HEK293 (cell line): Measurements from ENCODE around the gene GALNTL6.

Experiments used
- CTCF ChIA-PET: fragments of 350-600 bp; formaldehyde crosslinking; extraction: SDS; loops from one replicate; lab custom pipeline; 2021; ENCODE audit warnings: antibody characterized with exemption; lab: Yijun Ruan, JAX
- POLR2A ChIA-PET: fragments of 300-600 bp; formaldehyde crosslinking; extraction: SDS; loops from one replicate; lab custom pipeline; 2020; ENCODE audit warnings: antibody characterized with exemption, inconsistent platforms; lab: Yijun Ruan, JAX
- H3K27ac ChIP-seq: fragments of 200-500 bp; sonication (Bioruptor generic); 2 replicates; pipeline ENCODE4 v1.5.1; 2014; ENCODE audit warnings: low read depth, low read length, control low read depth, inconsistent platforms; ENCODE audit errors: extremely low read depth
- H3K36me3 ChIP-seq, 2 experiments: fragments of 200-500 bp in 1 of 2; sonication (Bioruptor generic) in 1 of 2; 1 replicate in 1 of 2; 2 replicates in 1 of 2; pipeline ENCODE4 v1.5.1; 2014 to 2017; ENCODE audit warnings: inconsistent platforms in 2 of 2, low read length in 2 of 2; ENCODE audit not compliant: control insufficient read depth in 2 of 2, insufficient read depth in 1 of 2
- H3K4me1 ChIP-seq: fragments of 200-500 bp; sonication (Bioruptor generic); 2 replicates; pipeline ENCODE4 v1.5.1; 2014; ENCODE audit warnings: mild to moderate bottlenecking, low read length, inconsistent platforms; ENCODE audit not compliant: control insufficient read depth, insufficient read depth
- H3K4me3 ChIP-seq: 2 replicates; pipeline ENCODE4 v1.5.1; 2011; ENCODE audit warnings: low read depth, mild to moderate bottlenecking, control low read depth, low read length, moderate library complexity
- H3K9me3 ChIP-seq: fragments of 200-500 bp; sonication (Bioruptor generic); 2 replicates; pipeline ENCODE4 v1.5.1; 2014; ENCODE audit warnings: low read depth, low read length, inconsistent platforms; ENCODE audit not compliant: control insufficient read depth, insufficient read depth
- ATF2 ChIP-seq: fragments of 450-650 bp; formaldehyde crosslinking; IDR thresholded peaks from 2 replicates; pipeline ENCODE4 v1.5.1; 2016; ENCODE audit warnings: missing biosample characterization, missing genetic modification characterization, low read depth
- GLIS2 ChIP-seq: fragments of 450-650 bp; formaldehyde crosslinking; IDR thresholded peaks from 2 replicates; pipeline ENCODE4 v1.5.1; 2016; ENCODE audit warnings: missing biosample characterization, missing genetic modification characterization
- SCRT2 ChIP-seq: fragments of 450-650 bp; formaldehyde crosslinking; IDR thresholded peaks from 2 replicates; pipeline ENCODE4 v1.5.1; 2016; ENCODE audit warnings: missing biosample characterization, missing genetic modification characterization
- SP3 ChIP-seq: fragments of 450-650 bp; formaldehyde crosslinking; IDR thresholded peaks from 2 replicates; pipeline ENCODE4 v1.5.1; 2016; ENCODE audit warnings: missing biosample characterization, missing genetic modification characterization
- TCF7L2 ChIP-seq: IDR thresholded peaks from 2 replicates; pipeline ENCODE4 v1.6.1; 2011; ENCODE audit warnings: low read depth, mild to moderate bottlenecking, inconsistent platforms, low read length, moderate library complexity, borderline replicate concordance
- WT1 ChIP-seq: fragments of 450-650 bp; formaldehyde crosslinking; IDR thresholded peaks from 2 replicates; pipeline ENCODE4 v1.5.1; 2016; ENCODE audit warnings: missing biosample characterization, missing genetic modification characterization
- ZBTB21 ChIP-seq: fragments of 450-650 bp; formaldehyde crosslinking; IDR thresholded peaks from 2 replicates; pipeline ENCODE4 v1.5.1; 2017; ENCODE audit warnings: missing biosample characterization, missing genetic modification characterization
- ZBTB49 ChIP-seq: fragments of 450-650 bp; formaldehyde crosslinking; IDR thresholded peaks from 2 replicates; pipeline ENCODE4 v1.5.1; 2016; ENCODE audit warnings: missing biosample characterization, missing genetic modification characterization, low read depth
- ZBTB8A ChIP-seq: fragments of 450-650 bp; formaldehyde crosslinking; IDR thresholded peaks from 2 replicates; pipeline ENCODE4 v1.5.1; 2016; ENCODE audit warnings: missing biosample characterization, missing genetic modification characterization
- ZNF140 ChIP-seq: fragments of 450-650 bp; formaldehyde crosslinking; IDR thresholded peaks from 2 replicates; pipeline ENCODE4 v1.5.1; 2016; ENCODE audit warnings: missing biosample characterization, missing genetic modification characterization
- ZNF2 ChIP-seq: fragments of 450-650 bp; formaldehyde crosslinking; IDR thresholded peaks from 2 replicates; pipeline ENCODE4 v1.5.1; 2016; ENCODE audit warnings: missing biosample characterization, missing genetic modification characterization
- ZNF202 ChIP-seq: fragments of 450-650 bp; formaldehyde crosslinking; IDR thresholded peaks from 2 replicates; pipeline ENCODE4 v1.5.1; 2016; ENCODE audit warnings: missing biosample characterization, missing genetic modification characterization, borderline replicate concordance
- ZNF302 ChIP-seq: fragments of 450-650 bp; formaldehyde crosslinking; IDR thresholded peaks from 2 replicates; pipeline ENCODE4 v1.5.1; 2016; ENCODE audit warnings: missing biosample characterization, missing genetic modification characterization, low read depth
- ZNF350 ChIP-seq: fragments of 450-650 bp; formaldehyde crosslinking; IDR thresholded peaks from 2 replicates; pipeline ENCODE4 v1.5.0; 2017; ENCODE audit warnings: missing biosample characterization, mild to moderate bottlenecking, missing genetic modification characterization
- ZNF354C ChIP-seq: fragments of 450-650 bp; formaldehyde crosslinking; IDR thresholded peaks from 2 replicates; pipeline ENCODE4 v1.5.1; 2016; ENCODE audit warnings: missing biosample characterization, missing genetic modification characterization, low read depth, borderline replicate concordance
- ZNF423 ChIP-seq: fragments of 450-650 bp; formaldehyde crosslinking; IDR thresholded peaks from 2 replicates; pipeline ENCODE4 v1.5.1; 2016; ENCODE audit warnings: missing biosample characterization, missing genetic modification characterization
- ZNF544 ChIP-seq: fragments of 450-650 bp; formaldehyde crosslinking; IDR thresholded peaks from 2 replicates; pipeline ENCODE4 v1.5.0; 2017; ENCODE audit warnings: missing biosample characterization, missing genetic modification characterization
- ZNF558 ChIP-seq: fragments of 450-650 bp; formaldehyde crosslinking; IDR thresholded peaks from 2 replicates; pipeline ENCODE4 v1.5.1; 2016; ENCODE audit warnings: missing biosample characterization, missing genetic modification characterization
- ZNF639 ChIP-seq: fragments of 450-650 bp; formaldehyde crosslinking; IDR thresholded peaks from 2 replicates; pipeline ENCODE4 v1.5.1; 2016; ENCODE audit warnings: missing biosample characterization, missing genetic modification characterization
- ZNF692 ChIP-seq: fragments of 450-650 bp; formaldehyde crosslinking; IDR thresholded peaks from 2 replicates; pipeline ENCODE4 v1.5.1; 2016; ENCODE audit warnings: missing biosample characterization, missing genetic modification characterization
- ZNF776 ChIP-seq: fragments of 450-650 bp; formaldehyde crosslinking; IDR thresholded peaks from 2 replicates; pipeline ENCODE4 v1.5.0; 2017; ENCODE audit warnings: missing biosample characterization, missing genetic modification characterization, borderline replicate concordance

Gene GALNTL6

GRCh38 chr4:172660251-172660650, 847.0 kb downstream of the GALNTL6 start:
- Histone ChIP-seq H3K9me3 (no peaks in the 10 kb centered on the region), H3K36me3 (no peaks in the 10 kb centered on the region), H3K27ac (no peak overlapping the region), H3K4me1 (no peaks in the 10 kb centered on the region), H3K4me3 (no peak overlapping the region)
- no peak for TF ChIP-seq ZNF2
- TF ChIP-seq ZNF140 (tag by site-specific recombination) = no peak
- no peak for TF ChIP-seq ATF2 (tag by site-specific recombination)
- TF ChIP-seq WT1 = no peak
- no peak for TF ChIP-seq ZBTB49 (tag by site-specific recombination)
- TF ChIP-seq ZNF354C (tag by site-specific recombination) = no peak
- ChIA-PET POLR2A (no interaction called here), CTCF (no interaction called here)

- Histone ChIP-seq H3K9me3 (no peaks in the 10 kb centered on the region), H3K36me3 (no peaks in the 10 kb centered on the region), H3K27ac (no peak overlapping the region), H3K4me3 (no peak overlapping the region), H3K4me1 (no peaks in the 10 kb centered on the region)
- CTCF ChIA-PET = interaction anchor here (0.6 kb wide), 2 partner anchors 37 to 1251 kb away, joined by 3 to 4 read pairs; no protein-coding TSS in a partner anchor
- TF ChIP-seq ZNF692 (no peak), TCF7L2 (no peak), ZNF302 (tag by site-specific recombination) (no peak), ZNF423 (no peak), ZNF639 (tag by site-specific recombination) (no peak), GLIS2 (tag by site-specific recombination) (no peak), ZNF558 (no peak), ZNF776 (tag by site-specific recombination) (no peak), ZBTB8A (no peak), ZNF202 (no peak), ZNF350 (tag by site-specific recombination) (no peak), SP3 (tag by site-specific recombination) (no peak), ZBTB21 (tag by site-specific recombination) (no peak), ZNF544 (tag by site-specific recombination) (no peak), SCRT2 (no peak)
- TF ChIP-seq, all 188 proteins: peak for 0
- POLR2A ChIA-PET = no interaction called here
These were observed 848.9 kb downstream of the GALNTL6 start for GRCh38 chr4:172662113-172662512.
